ENCODE data around the gene NCBP2L.

The NCBP2L gene

DNA sequence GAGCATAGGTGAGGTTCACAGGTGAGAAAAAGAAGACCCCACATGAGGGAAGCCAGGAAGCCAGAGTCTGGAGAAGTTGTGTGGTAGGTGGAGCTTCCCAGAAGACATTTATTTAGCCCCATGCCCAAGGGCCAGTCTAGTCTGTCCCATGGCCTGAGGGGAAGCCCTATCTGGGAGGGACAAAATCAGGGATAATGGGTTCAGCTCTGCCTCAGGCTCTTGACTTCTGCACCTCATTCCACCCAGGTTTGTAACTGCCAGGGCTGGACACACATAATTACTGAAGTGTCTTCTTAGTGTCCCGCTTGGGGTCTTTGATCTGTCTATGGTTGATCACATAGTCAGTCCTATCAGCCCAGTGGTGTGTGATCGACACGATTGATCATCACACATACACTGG, 38.0 kb upstream of the NCBP2L start:
- H3K27me3 ChIP-seq (ENCODE audit: control insufficient read depth, insufficient read depth, low read length): no peaks in the 10 kb centered on the region
- no peaks in the 10 kb centered on the region for H3K9me3 ChIP-seq (ENCODE audit: control insufficient read depth, low read length)
- no peak overlapping the region for H3K9ac ChIP-seq (ENCODE audit: low read length)
- no peak overlapping the region for H3K4me3 ChIP-seq (ENCODE audit: low read length)
- H3K4me1 ChIP-seq (ENCODE audit: control insufficient read depth, insufficient read depth, low read length): peaks cover 41% of the 10 kb centered on the region
- no peaks in the 10 kb centered on the region for H3K36me3 ChIP-seq (ENCODE audit: control insufficient read depth, insufficient read depth, low read length)

DNA sequence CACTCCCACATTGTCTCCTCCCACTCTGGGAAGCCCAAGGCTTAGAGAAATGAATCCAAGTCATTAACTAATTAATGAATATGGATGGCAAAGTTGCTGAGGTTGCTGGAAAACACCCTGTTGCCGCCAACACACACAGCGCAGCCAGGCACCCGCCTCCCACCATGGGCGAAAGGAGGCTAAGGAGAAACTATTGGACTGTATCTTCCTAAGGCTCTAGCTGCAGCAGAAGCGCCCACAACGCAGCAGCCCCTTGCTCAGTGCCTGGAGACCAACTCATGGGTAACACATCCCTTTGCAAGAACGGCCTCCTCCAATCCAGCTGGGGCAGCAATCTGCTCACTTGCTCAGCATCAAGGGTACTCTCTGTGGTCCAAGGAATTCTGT, 36.1 kb upstream of the NCBP2L start:
- Histone ChIP-seq H3K4me1 (ENCODE audit: control insufficient read depth, insufficient read depth, low read length) (peaks cover 39% of the 10 kb centered on the region), H3K4me3 (ENCODE audit: low read length) (no peak overlapping the region), H3K9ac (ENCODE audit: low read length) (no peak overlapping the region)

DNA sequence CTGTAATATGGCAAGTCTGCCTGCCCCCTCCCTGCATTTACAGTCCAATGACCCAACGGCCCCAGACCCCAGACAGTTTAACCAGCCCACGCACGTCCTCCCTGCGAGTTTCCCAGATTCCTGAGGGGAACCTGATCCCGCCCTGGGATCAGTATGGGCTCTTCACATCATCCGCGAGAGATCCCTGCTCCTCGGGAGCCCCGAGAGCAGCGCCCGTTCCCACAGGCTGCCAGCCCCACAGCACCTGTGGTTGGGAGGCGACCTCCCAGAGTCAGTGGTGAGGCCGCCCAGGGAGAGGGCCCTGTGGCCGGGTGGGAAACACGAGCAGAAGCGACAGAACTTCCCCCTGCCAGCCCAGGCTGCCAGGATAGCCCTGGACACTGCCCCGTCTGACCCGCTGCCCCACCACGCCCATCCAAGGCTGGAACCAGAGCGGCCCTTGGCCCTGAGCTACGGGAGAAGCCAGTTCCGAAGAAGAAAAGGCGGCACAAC, 34.8 kb upstream of the NCBP2L start:
- H3K9me3 ChIP-seq (ENCODE audit: control insufficient read depth, low read length): no peaks in the 10 kb centered on the region
- no peaks in the 10 kb centered on the region for H3K36me3 ChIP-seq (ENCODE audit: control insufficient read depth, insufficient read depth, low read length)
- H3K27me3 ChIP-seq (ENCODE audit: control insufficient read depth, insufficient read depth, low read length): no peaks in the 10 kb centered on the region
- peaks cover 42% of the 10 kb centered on the region for H3K4me1 ChIP-seq (ENCODE audit: control insufficient read depth, insufficient read depth, low read length)
- H3K4me3 ChIP-seq (ENCODE audit: low read length): peak overlapping the region; percentile 36
- peak overlapping the region; percentile 82 for H3K9ac ChIP-seq (ENCODE audit: low read length)

More for the DNA sequence above, 36.1 kb upstream of the NCBP2L start:
- H3K27me3 ChIP-seq (ENCODE audit: control insufficient read depth, insufficient read depth, low read length): no peaks in the 10 kb centered on the region
- H3K36me3 ChIP-seq (ENCODE audit: control insufficient read depth, insufficient read depth, low read length): no peaks in the 10 kb centered on the region
- H3K9me3 ChIP-seq (ENCODE audit: control insufficient read depth, low read length): no peaks in the 10 kb centered on the region

DNA sequence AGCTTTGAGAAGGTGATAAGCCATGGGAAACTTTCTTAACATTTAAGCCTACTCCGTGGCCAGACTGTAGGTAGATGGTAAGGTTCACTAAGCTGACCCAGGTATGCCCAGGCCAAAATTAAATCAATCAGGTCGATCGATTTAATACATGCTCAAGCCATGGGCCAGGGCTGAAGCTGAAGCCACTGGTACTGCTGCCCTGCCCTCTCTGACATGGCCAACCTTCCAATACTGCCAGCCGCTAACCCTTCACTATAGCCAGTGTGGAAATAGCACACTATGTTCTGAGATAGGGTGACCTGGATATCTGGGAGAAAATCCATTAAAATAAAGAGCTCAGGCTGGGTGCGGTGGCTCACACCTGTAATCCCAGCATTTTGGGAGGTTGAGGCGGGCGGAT, 33.5 kb upstream of the NCBP2L start:
- Histone ChIP-seq H3K4me1 (ENCODE audit: control insufficient read depth, insufficient read depth, low read length) (peaks cover 51% of the 10 kb centered on the region), H3K27me3 (ENCODE audit: control insufficient read depth, insufficient read depth, low read length) (no peaks in the 10 kb centered on the region), H3K4me3 (ENCODE audit: low read length) (no peak overlapping the region), H3K9ac (ENCODE audit: low read length) (no peak overlapping the region), H3K36me3 (ENCODE audit: control insufficient read depth, insufficient read depth, low read length) (no peaks in the 10 kb centered on the region), H3K9me3 (ENCODE audit: control insufficient read depth, low read length) (no peaks in the 10 kb centered on the region)

DNA sequence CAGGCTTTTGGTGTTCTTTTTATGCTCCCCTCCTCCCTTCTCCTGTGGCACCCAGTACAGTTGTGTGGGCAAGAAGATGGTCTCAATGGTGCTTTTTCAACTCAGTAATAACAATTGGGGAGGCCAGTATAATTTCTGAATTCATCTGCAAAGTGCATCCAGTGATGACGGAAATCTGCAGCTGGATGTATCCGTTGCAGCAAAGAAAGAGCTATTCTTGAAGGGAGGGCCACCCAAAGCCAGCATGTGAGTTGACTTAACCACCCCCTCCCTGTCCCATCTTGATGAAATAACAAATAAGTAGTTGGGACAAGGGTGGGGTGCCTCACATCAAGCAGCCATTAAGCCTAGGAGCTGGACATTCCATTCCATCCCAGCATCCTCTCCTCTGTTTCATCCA, 32.7 kb upstream of the NCBP2L start:
- Histone ChIP-seq H3K4me3 (ENCODE audit: low read length) (no peak overlapping the region), H3K4me1 (ENCODE audit: control insufficient read depth, insufficient read depth, low read length) (peaks cover 51% of the 10 kb centered on the region), H3K9ac (ENCODE audit: low read length) (no peak overlapping the region), H3K36me3 (ENCODE audit: control insufficient read depth, insufficient read depth, low read length) (no peaks in the 10 kb centered on the region), H3K27me3 (ENCODE audit: control insufficient read depth, insufficient read depth, low read length) (no peaks in the 10 kb centered on the region), H3K9me3 (ENCODE audit: control insufficient read depth, low read length) (no peaks in the 10 kb centered on the region)

DNA sequence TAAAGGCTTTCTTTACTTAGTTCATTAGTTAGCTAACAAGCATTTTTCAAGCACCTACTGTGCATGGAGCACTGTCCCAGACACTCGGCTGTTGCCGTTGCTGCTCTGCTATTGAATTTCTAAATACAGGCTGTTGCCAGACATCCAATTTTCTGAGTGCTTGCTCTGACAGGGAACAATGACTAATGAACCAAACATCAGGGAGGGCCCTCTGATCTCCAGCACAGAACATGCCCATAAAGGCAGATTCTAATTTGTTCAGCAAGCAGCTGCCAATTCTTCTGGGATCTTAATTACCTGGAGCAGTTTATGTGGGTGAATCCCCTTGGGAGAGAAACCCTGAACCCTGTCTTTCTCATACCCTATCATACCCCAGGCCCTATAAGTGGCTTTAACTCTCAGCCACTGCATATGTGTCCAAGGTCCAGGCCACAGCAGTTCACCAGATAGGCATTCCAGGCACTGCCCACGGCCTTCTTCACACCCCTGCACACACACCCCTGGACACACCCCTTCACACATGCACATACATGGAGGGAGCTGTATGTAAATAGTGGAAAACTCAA, 29.9 kb upstream of the NCBP2L start:
- H3K4me1 ChIP-seq (ENCODE audit: control insufficient read depth, insufficient read depth, low read length): peaks cover 33% of the 10 kb centered on the region

DNA sequence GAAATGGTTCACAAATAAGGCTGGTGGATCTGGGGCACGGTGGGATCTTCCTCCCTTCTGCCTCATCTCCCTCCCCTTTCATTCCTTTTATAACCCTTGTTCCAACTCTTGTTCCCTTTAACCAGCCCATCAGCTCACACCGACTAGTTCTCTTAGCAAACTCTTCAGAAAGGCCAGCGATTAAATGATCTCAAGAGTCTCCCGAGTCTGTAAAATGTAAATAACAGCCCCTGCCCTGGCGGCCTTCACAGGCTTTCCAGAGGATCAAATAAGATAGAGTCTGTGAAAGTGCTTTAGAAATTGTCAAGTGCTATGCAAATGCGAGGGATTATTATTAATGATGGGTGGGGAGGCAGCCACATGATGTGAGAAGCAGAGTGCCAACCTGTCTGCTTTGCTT, 29.0 kb upstream of the NCBP2L start:
- no peaks in the 10 kb centered on the region for H3K36me3 ChIP-seq (ENCODE audit: control insufficient read depth, insufficient read depth, low read length)
- no peaks in the 10 kb centered on the region for H3K27me3 ChIP-seq (ENCODE audit: control insufficient read depth, insufficient read depth, low read length)
- H3K9ac ChIP-seq (ENCODE audit: low read length): no peak overlapping the region
- no peak overlapping the region for H3K4me3 ChIP-seq (ENCODE audit: low read length)
- peaks cover 24% of the 10 kb centered on the region for H3K4me1 ChIP-seq (ENCODE audit: control insufficient read depth, insufficient read depth, low read length)
- no peaks in the 10 kb centered on the region for H3K9me3 ChIP-seq (ENCODE audit: control insufficient read depth, low read length)

More for the DNA sequence above, 29.9 kb upstream of the NCBP2L start:
- H3K9ac ChIP-seq (ENCODE audit: low read length): no peak overlapping the region
- no peak overlapping the region for H3K4me3 ChIP-seq (ENCODE audit: low read length)
- H3K9me3 ChIP-seq (ENCODE audit: control insufficient read depth, low read length): no peaks in the 10 kb centered on the region
- H3K36me3 ChIP-seq (ENCODE audit: control insufficient read depth, insufficient read depth, low read length): no peaks in the 10 kb centered on the region
- no peaks in the 10 kb centered on the region for H3K27me3 ChIP-seq (ENCODE audit: control insufficient read depth, insufficient read depth, low read length)

DNA sequence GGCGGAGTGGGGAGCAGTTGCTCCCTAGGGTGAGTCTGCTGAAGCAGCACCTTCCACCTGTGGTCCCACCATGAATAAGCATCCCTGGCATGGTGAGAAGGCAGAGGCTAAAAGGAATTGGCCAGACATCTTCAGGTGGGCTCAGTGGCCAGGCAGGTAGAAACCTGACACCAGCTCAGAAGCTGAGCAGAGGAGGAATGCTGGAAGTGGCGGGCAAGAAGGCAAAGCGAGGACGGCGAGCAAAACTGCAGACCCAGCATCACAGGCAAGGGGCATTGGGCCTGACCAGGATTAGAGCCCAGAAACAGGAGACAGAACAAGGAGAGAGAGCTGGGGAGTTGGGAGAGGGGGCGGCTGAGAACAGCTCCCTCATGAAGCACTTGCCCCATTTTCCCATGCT, 27.3 kb upstream of the NCBP2L start:
- Histone ChIP-seq H3K4me3 (ENCODE audit: low read length) (no peak overlapping the region), H3K27me3 (ENCODE audit: control insufficient read depth, insufficient read depth, low read length) (no peaks in the 10 kb centered on the region), H3K4me1 (ENCODE audit: control insufficient read depth, insufficient read depth, low read length) (peaks cover 19% of the 10 kb centered on the region), H3K36me3 (ENCODE audit: control insufficient read depth, insufficient read depth, low read length) (no peaks in the 10 kb centered on the region), H3K9me3 (ENCODE audit: control insufficient read depth, low read length) (no peaks in the 10 kb centered on the region), H3K9ac (ENCODE audit: low read length) (no peak overlapping the region)

DNA sequence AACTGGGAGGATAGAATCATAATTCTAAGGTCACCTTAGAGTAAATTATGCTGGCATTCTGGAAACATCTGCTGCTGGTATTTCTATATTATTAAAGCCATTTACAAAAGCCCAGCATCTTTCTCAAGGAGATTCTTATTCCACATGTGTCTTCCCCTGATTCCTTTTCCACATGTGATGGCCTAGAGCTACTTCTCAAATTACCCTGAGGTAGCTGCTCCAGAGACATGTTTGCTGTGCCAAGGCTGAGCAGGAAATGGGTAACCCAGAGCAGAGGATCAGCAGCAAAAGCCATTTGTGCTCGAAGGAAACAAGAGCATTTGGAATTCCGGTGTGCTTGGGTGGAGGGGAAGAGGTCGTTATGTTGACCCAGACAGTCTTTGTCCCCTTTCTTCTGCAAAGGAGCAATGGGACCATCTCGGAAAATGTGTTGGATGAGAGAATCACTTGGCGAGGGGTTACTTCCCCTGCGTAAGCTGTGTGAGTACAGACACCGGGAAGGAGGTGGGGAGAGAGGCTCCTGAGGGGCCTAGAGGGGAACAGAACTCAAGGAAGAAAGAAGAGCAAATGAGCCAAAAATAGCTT, 26.6 kb upstream of the NCBP2L start:
- H3K9me3 ChIP-seq (ENCODE audit: control insufficient read depth, low read length): no peaks in the 10 kb centered on the region
- H3K4me3 ChIP-seq (ENCODE audit: low read length): no peak overlapping the region
- H3K27me3 ChIP-seq (ENCODE audit: control insufficient read depth, insufficient read depth, low read length): no peaks in the 10 kb centered on the region
- H3K4me1 ChIP-seq (ENCODE audit: control insufficient read depth, insufficient read depth, low read length): peaks cover 19% of the 10 kb centered on the region
- H3K36me3 ChIP-seq (ENCODE audit: control insufficient read depth, insufficient read depth, low read length): no peaks in the 10 kb centered on the region
- H3K9ac ChIP-seq (ENCODE audit: low read length): no peak overlapping the region

DNA sequence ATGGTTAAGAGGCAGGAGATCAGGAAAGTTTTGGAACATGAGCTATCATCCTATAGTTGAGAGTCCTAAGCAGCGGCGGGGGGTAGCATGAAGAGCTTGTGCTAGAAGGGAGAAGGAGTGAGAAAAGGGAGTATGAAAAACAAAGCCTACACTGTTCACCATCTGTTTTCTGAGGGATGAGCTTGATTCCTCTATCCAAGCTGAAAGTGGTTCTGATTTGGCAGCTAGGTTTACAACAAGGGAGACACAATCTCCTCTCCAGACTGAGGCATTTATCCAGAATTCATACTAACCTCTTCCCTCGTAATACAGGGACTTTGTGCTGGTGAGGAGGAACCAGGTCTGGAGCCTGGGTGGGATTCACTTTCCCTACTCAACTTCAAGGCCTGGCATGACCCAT, 25.5 kb upstream of the NCBP2L start:
- H3K4me3 ChIP-seq (ENCODE audit: low read length): no peak overlapping the region
- H3K9ac ChIP-seq (ENCODE audit: low read length): no peak overlapping the region
- H3K4me1 ChIP-seq (ENCODE audit: control insufficient read depth, insufficient read depth, low read length): peaks cover 15% of the 10 kb centered on the region
- no peaks in the 10 kb centered on the region for H3K27me3 ChIP-seq (ENCODE audit: control insufficient read depth, insufficient read depth, low read length)
- no peaks in the 10 kb centered on the region for H3K9me3 ChIP-seq (ENCODE audit: control insufficient read depth, low read length)
- H3K36me3 ChIP-seq (ENCODE audit: control insufficient read depth, insufficient read depth, low read length): no peaks in the 10 kb centered on the region

DNA sequence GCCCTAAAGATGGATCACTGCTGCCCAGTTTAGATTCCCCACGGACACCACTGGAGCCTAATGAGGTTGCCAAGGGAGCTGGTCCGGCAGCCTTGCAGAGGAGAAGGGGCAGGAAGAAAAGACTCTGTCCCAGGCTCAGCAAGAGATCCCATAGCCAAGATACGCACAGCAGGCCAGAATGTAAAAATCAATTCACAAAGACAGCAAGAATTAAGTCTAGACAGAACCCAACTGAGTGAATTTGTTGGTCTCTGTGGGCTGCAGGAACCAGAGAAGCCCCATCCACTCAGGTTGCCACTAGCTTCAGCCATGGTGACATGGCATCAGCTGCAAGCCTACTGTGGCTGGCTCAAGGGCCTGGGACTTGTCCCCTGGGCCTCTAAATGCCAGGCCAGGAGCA, 24.8 kb upstream of the NCBP2L start:
- Histone ChIP-seq H3K36me3 (ENCODE audit: control insufficient read depth, insufficient read depth, low read length) (no peaks in the 10 kb centered on the region), H3K27me3 (ENCODE audit: control insufficient read depth, insufficient read depth, low read length) (no peaks in the 10 kb centered on the region), H3K9me3 (ENCODE audit: control insufficient read depth, low read length) (no peaks in the 10 kb centered on the region), H3K4me3 (ENCODE audit: low read length) (no peak overlapping the region), H3K4me1 (ENCODE audit: control insufficient read depth, insufficient read depth, low read length) (peaks cover 9% of the 10 kb centered on the region), H3K9ac (ENCODE audit: low read length) (no peak overlapping the region)

DNA sequence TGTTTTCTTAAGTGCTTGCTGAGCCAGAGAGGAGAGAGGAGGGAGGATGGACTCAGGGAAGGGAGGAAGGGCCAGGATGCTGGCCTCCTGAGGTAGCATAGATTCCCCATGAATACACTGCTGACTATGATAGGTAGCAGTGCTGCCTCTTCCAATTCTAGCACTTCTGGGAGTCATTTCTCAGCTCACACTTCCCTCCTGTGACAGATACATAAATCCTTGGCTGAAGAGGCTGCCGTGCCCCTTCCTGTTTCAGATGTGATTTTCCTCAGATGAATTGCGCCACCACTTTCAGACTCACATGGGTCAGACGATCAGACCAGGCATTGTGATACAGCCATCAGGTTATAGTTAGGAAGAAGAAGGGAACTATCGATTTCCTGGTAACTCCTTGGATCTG, 24.3 kb upstream of the NCBP2L start:
- Histone ChIP-seq H3K4me1 (ENCODE audit: control insufficient read depth, insufficient read depth, low read length) (peaks cover 5% of the 10 kb centered on the region), H3K4me3 (ENCODE audit: low read length) (no peak overlapping the region), H3K9me3 (ENCODE audit: control insufficient read depth, low read length) (no peaks in the 10 kb centered on the region), H3K36me3 (ENCODE audit: control insufficient read depth, insufficient read depth, low read length) (no peaks in the 10 kb centered on the region), H3K27me3 (ENCODE audit: control insufficient read depth, insufficient read depth, low read length) (no peaks in the 10 kb centered on the region), H3K9ac (ENCODE audit: low read length) (no peak overlapping the region)

DNA sequence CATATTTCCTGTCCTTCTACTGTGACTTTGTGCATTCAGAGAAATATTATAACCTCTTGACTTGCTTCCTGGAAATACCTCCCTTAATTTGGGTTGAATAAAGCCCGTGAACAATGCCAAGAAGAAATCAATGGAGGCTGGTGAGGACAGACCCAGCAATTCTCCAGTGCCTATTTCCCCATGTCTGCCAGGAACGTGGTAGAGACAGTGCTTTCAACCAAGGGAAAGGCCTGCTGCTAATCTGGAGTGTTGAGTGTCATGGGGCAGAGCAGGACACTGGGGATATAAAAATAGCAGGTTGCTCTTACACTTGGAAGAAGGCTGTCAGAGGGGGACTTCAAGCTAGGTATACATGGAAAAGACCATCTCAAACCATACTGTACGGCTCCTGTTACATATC, 21.8 kb upstream of the NCBP2L start:
- Histone ChIP-seq H3K9me3 (ENCODE audit: control insufficient read depth, low read length) (no peaks in the 10 kb centered on the region), H3K4me1 (ENCODE audit: control insufficient read depth, insufficient read depth, low read length) (no peaks in the 10 kb centered on the region), H3K27me3 (ENCODE audit: control insufficient read depth, insufficient read depth, low read length) (no peaks in the 10 kb centered on the region), H3K36me3 (ENCODE audit: control insufficient read depth, insufficient read depth, low read length) (no peaks in the 10 kb centered on the region), H3K4me3 (ENCODE audit: low read length) (no peak overlapping the region), H3K9ac (ENCODE audit: low read length) (no peak overlapping the region)

All from mucosa of stomach (tissue), 1 donor.